HG03432 (cell line): ENCODE results near the gene NUP133.
"Not testable (repeated sequence)": the region's sequence is repeated elsewhere in the genome, so short reads cannot be mapped to it uniquely, and the experiment has no call there.

Experiments used
- ATAC-seq: cut with Tn5 transposase; IDR thresholded peaks from one replicate; pipeline ENCODE4 v1.9.1; 2021; ENCODE audit warnings: mild to moderate bottlenecking, moderate library complexity; ENCODE audit not compliant: unreplicated experiment

Gene NUP133

GRCh38 chr1:229420224-229420623 is 87.9 kb downstream of the NUP133 start:
- no peak for ATAC-seq

- ATAC-seq: not testable (repeated sequence)
Measured at GRCh38 chr1:229418586-229418985, 89.6 kb downstream of the NUP133 start.

- ATAC-seq: not testable (repeated sequence)
Measured at GRCh38 chr1:229412810-229413209, 95.3 kb downstream of the NUP133 start.

- ATAC-seq: no peak
Measured at GRCh38 chr1:229412056-229412455, 96.1 kb downstream of the NUP133 start.

- no peak for ATAC-seq
Measured at GRCh38 chr1:229411434-229412055, 96.6 kb downstream of the NUP133 start.

GRCh38 chr1:229410692-229411433 is 97.3 kb downstream of the NUP133 start:
- ATAC-seq: no peak

- ATAC-seq: no peak
Measured at GRCh38 chr1:229410370-229410691, 97.8 kb downstream of the NUP133 start.

GRCh38 chr1:229409616-229410369 is 98.3 kb downstream of the NUP133 start:
- no peak for ATAC-seq

- no peak for ATAC-seq
Measured at GRCh38 chr1:229408458-229409037, 99.6 kb downstream of the NUP133 start.

GRCh38 chr1:229407206-229408026 is 100.7 kb downstream of the NUP133 start:
- no peak for ATAC-seq

GRCh38 chr1:229406798-229407197 is 101.3 kb downstream of the NUP133 start:
- no peak for ATAC-seq

GRCh38 chr1:229403573-229403972 is 104.6 kb downstream of the NUP133 start:
- ATAC-seq: no peak

GRCh38 chr1:229402993-229403392 is 105.1 kb downstream of the NUP133 start:
- no peak for ATAC-seq

GRCh38 chr1:229402329-229402728 is 105.8 kb downstream of the NUP133 start:
- ATAC-seq: not testable (repeated sequence)

- ATAC-seq: no peak
Measured at GRCh38 chr1:229397762-229398161, 110.4 kb downstream of the NUP133 start.

GRCh38 chr1:229396585-229397206 is 111.4 kb downstream of the NUP133 start:
- ATAC-seq: no peak

- ATAC-seq: not testable (repeated sequence)
Measured at GRCh38 chr1:229394517-229394916, 113.6 kb downstream of the NUP133 start.

- ATAC-seq: no peak
Measured at GRCh38 chr1:229392936-229393335, 115.2 kb downstream of the NUP133 start.
